OCI-LY3 (cell line): ENCODE data around the gene CELA1.

Source experiments
- H2AFZ ChIP-seq: fragments of 200-600, 300-600 bp; shearing (Covaris generic); 2 replicates; pipeline ENCODE4 v1.6.0; 2014; ENCODE audit warnings: antibody characterized with exemption, low read depth, low read length
- H3K27ac ChIP-seq: fragments of 200-600, 300-600 bp; sonication (generic); 2 replicates; pipeline ENCODE4 v1.5.1; 2014; ENCODE audit warnings: mild to moderate bottlenecking, low read length, moderate library complexity, mixed read lengths
- H3K27me3 ChIP-seq: fragments of 200-600, 300-600 bp; sonication (generic); 2 replicates; pipeline ENCODE4 v1.6.1; 2014; ENCODE audit warnings: low read depth, low read length, mixed read lengths
- H3K36me3 ChIP-seq: fragments of 200-600, 300-600 bp; sonication (generic); replicated peaks from 2 replicates; pipeline ENCODE3; 2014; ENCODE audit warnings: low read depth, low read length, mixed read lengths
- H3K4me1 ChIP-seq: fragments of 300-600, 200-600 bp; sonication (generic); 2 replicates; pipeline ENCODE4 v1.6.1; 2014; ENCODE audit warnings: low read length, mixed read lengths
- H3K4me2 ChIP-seq: fragments of 200-600, 300-600 bp; sonication (generic); 2 replicates; pipeline ENCODE4 v1.6.1; 2014; ENCODE audit warnings: low read length, mixed read lengths
- H3K4me3 ChIP-seq: fragments of 300-600, 200-600 bp; sonication (generic); 2 replicates; pipeline ENCODE4 v1.5.1; 2014; ENCODE audit warnings: antibody characterized with exemption, mild to moderate bottlenecking, low read length, moderate library complexity
- H3K79me2 ChIP-seq: fragments of 300-600, 200-600 bp; shearing (Covaris generic); 2 replicates; pipeline ENCODE4 v1.6.1; 2014; ENCODE audit warnings: mild to moderate bottlenecking, low read length, mixed read lengths
- H3K9ac ChIP-seq: fragments of 300-600, 200-600 bp; shearing (Covaris generic); 2 replicates; pipeline ENCODE4 v1.6.0; 2014; ENCODE audit warnings: mild to moderate bottlenecking, low read length, moderate library complexity
- H3K9me3 ChIP-seq: fragments of 200-600, 300-600 bp; shearing (Covaris generic); 2 replicates; pipeline ENCODE4 v1.6.1; 2014; ENCODE audit warnings: low read length, mixed read lengths; ENCODE audit not compliant: insufficient read depth
- H4K20me1 ChIP-seq: fragments of 200-600, 300-600 bp; sonication (generic); 2 replicates; pipeline ENCODE4 v1.6.1; 2016; ENCODE audit warnings: low read length, mixed read lengths; ENCODE audit not compliant: insufficient read depth
- EZH2phosphoT487 ChIP-seq: fragments of 200-600 bp; shearing (Covaris generic); IDR thresholded peaks from 2 replicates; pipeline ENCODE4 v1.6.1; 2018; ENCODE audit warnings: antibody characterized with exemption, mixed run types, low read depth
- TF ChIP-seq, protein P1 (sequence below): fragments of 200-600, 300-600 bp; sonication (generic); IDR thresholded peaks from 2 replicates; pipeline ENCODE4 v1.5.1; 2014; ENCODE audit warnings: antibody characterized with exemption, low read length, low read depth

The CELA1 gene

DNA sequence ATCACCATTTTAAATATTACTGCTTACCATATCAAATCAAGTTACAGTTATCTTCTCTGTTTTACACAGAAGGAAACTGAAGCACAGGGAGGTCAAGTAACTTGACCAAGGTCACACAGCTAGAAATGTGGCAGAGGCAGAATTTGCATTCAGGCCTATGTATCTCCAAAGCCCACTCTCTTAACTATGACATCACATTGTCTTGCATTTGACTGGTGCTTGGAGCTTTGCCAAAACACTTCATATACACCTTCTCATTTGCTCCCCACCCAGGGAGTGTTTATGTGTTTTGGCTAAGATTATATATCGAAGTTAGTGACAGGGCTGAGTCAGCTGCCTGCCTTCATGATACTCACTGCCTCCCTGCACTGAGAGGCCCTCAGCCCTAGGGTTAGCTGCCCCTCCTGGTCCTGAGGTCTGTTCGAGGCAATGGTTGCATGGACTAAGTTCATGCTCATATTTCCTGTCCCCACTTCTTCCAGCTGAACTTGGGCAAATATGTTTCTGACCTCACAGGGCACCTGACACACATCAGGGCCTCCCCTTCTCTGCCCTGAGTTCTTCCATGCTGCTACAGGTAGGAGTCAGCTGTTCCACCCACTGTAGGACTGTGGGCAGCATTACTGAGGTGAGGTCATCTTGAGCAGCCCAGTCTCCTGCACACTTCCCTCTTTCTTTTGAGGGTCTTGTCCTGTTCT, 43.0 kb upstream of the CELA1 start:
- H3K27me3 ChIP-seq = no peaks in the 10 kb centered on the region
- H3K27ac ChIP-seq = peak overlapping the region; percentile 96
- H3K79me2 ChIP-seq = peaks cover 46% of the 10 kb centered on the region
- H3K9ac ChIP-seq = peak overlapping the region; percentile 96
- H3K4me2 ChIP-seq = peak overlapping the region; percentile 91
- TF ChIP-seq, protein P1, sequence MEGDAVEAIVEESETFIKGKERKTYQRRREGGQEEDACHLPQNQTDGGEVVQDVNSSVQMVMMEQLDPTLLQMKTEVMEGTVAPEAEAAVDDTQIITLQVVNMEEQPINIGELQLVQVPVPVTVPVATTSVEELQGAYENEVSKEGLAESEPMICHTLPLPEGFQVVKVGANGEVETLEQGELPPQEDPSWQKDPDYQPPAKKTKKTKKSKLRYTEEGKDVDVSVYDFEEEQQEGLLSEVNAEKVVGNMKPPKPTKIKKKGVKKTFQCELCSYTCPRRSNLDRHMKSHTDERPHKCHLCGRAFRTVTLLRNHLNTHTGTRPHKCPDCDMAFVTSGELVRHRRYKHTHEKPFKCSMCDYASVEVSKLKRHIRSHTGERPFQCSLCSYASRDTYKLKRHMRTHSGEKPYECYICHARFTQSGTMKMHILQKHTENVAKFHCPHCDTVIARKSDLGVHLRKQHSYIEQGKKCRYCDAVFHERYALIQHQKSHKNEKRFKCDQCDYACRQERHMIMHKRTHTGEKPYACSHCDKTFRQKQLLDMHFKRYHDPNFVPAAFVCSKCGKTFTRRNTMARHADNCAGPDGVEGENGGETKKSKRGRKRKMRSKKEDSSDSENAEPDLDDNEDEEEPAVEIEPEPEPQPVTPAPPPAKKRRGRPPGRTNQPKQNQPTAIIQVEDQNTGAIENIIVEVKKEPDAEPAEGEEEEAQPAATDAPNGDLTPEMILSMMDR = no peak
- no peak for TF ChIP-seq EZH2phosphoT487
- peak overlapping the region; percentile 57 for H3K4me3 ChIP-seq
- H2AFZ ChIP-seq = no peak overlapping the region
- peaks cover 13% of the 10 kb centered on the region for H3K36me3 ChIP-seq
- no peaks in the 10 kb centered on the region for H4K20me1 ChIP-seq
- H3K9me3 ChIP-seq = no peaks in the 10 kb centered on the region
- peaks cover 64% of the 10 kb centered on the region for H3K4me1 ChIP-seq

DNA sequence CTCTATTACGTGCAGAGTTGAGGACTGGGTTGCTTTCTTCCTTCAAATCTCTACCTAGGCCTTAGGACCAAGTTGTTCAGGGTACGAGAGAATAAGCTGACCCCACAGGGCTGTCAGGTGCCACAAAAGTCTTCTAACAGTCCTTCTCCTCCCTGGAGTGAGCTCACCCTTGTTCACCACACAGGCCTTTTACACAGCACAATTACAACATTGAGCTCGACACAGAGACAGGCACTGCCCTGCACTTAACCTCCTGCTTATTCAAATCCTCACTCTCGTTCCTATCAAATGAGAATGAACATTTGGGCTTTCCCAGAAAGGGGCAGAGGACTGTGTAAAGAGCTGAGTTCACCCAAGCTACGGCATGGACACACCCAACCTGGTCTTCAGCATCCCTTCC, 42.4 kb upstream of the CELA1 start:
- H3K4me3 ChIP-seq = peak overlapping the region; percentile 57
- no peaks in the 10 kb centered on the region for H4K20me1 ChIP-seq
- H3K4me2 ChIP-seq = peak overlapping the region; percentile 91
- TF ChIP-seq, protein P1 = no peak
- TF ChIP-seq EZH2phosphoT487 = no peak
- H3K4me1 ChIP-seq = peaks cover 64% of the 10 kb centered on the region
- H3K79me2 ChIP-seq = peaks cover 41% of the 10 kb centered on the region
- H2AFZ ChIP-seq = no peak overlapping the region
- H3K36me3 ChIP-seq = peaks cover 16% of the 10 kb centered on the region
- H3K9me3 ChIP-seq = no peaks in the 10 kb centered on the region
- H3K9ac ChIP-seq = peak overlapping the region; percentile 96
- no peaks in the 10 kb centered on the region for H3K27me3 ChIP-seq
- peak overlapping the region; percentile 96 for H3K27ac ChIP-seq

DNA sequence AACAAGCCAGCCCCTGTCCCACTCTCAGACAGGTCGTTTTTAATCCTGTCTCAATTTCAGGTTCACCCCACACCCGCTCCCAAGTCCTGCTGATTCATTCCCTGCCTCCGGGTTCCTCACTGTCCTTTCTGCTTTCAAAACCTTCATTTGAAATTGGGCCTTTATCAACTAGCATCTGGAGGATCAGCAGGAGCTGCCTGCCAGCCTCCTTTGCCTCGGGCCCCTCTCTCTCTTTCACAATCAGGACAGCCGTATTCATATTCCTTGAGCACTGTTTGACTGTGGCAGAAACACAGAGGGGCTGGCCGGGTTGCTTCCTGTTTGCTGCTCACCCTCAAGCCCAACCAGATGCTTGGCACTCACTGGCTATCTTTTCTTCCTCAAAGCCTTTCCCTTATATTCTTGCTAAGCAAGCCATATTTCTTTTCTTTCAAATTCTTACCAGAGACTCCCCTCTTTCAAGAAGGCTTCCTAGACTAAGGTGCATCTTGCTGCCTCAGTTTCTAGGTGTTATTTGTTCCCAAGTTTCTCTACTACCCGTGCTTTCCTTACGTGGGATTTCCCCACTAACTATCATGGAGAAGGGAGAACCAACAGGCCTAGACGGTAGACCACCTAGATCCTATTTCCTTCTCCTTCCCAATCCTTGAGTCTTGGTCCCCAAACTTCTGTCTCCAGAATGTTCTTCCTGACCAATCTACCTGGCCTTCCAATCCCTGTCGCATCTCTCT, 41.8 kb upstream of the CELA1 start:
- peak overlapping the region; percentile 96 for H3K27ac ChIP-seq
- H3K9ac ChIP-seq = peak overlapping the region; percentile 96

DNA sequence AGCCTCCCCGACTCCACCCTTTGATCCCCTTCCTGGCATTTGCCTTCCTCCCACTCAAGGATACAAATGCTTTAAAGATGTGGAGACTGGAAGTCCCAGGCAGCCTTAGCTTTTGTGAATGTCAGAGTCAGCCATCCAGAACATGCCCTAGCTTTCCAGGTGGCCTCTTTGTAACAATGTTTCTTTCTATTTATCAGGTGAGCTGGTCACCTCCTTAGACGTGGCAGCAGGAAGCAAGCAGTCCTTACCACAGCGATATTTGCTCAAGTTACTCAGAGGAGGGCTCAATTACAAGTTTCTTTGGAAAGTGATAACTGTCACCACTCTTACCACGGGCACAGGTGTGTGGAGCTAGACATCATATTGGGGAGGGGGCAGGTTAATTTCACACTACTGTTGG, 39.9 kb upstream of the CELA1 start:
- peaks cover 32% of the 10 kb centered on the region for H3K79me2 ChIP-seq
- H3K36me3 ChIP-seq = peaks cover 35% of the 10 kb centered on the region
- no peak overlapping the region for H3K9ac ChIP-seq
- H3K27me3 ChIP-seq = no peaks in the 10 kb centered on the region
- H3K4me3 ChIP-seq = no peak overlapping the region
- TF ChIP-seq, protein P1 = no peak
- TF ChIP-seq EZH2phosphoT487 = no peak
- no peak overlapping the region for H2AFZ ChIP-seq
- H4K20me1 ChIP-seq = no peaks in the 10 kb centered on the region
- H3K9me3 ChIP-seq = no peaks in the 10 kb centered on the region
- H3K4me2 ChIP-seq = no peak overlapping the region
- H3K4me1 ChIP-seq = peaks cover 75% of the 10 kb centered on the region
- H3K27ac ChIP-seq = no peak overlapping the region

More for the DNA sequence above, 41.8 kb upstream of the CELA1 start:
- H3K4me1 ChIP-seq = peaks cover 64% of the 10 kb centered on the region
- peaks cover 16% of the 10 kb centered on the region for H3K36me3 ChIP-seq
- H3K4me3 ChIP-seq = peak overlapping the region; percentile 57
- no peaks in the 10 kb centered on the region for H3K9me3 ChIP-seq
- H4K20me1 ChIP-seq = no peaks in the 10 kb centered on the region
- TF ChIP-seq EZH2phosphoT487 = no peak
- TF ChIP-seq, protein P1 = no peak
- H3K27me3 ChIP-seq = no peaks in the 10 kb centered on the region
- H3K4me2 ChIP-seq = peak overlapping the region; percentile 91
- H3K79me2 ChIP-seq = peaks cover 35% of the 10 kb centered on the region
- no peak overlapping the region for H2AFZ ChIP-seq
